IMR-90 (cell line): ENCODE measurements around the gene FH. TPM values are rescaled to one million over a fixed set of nuclear protein-coding genes. Genes with fewer than 3 reads are reported as not detected.

Experiments used
- ATAC-seq: fragments of 200-7000 bp; cut with Tn5 transposase; 2 replicates; pipeline ENCODE4 v1.9.1; 2020; ENCODE audit warnings: low read depth, mild to moderate bottlenecking, moderate library complexity
- BruUV-seq: library from RNA; stranded (reverse); fragments of 400-500 nt; replicated peaks from 2 replicates; lab custom pipeline; 2021; lab: Mats Ljungman, UMichigan
- CTCF ChIA-PET: fragments of 300-600 bp; formaldehyde crosslinking; extraction: SDS; loops from one replicate; lab custom pipeline; 2021; ENCODE audit warnings: antibody characterized with exemption; lab: Yijun Ruan, JAX
- POLR2A ChIA-PET: fragments of 300-600 bp; sonication (Branson Sonifier 250); formaldehyde crosslinking; loops from one replicate; lab custom pipeline; 2022; ENCODE audit warnings: antibody characterized with exemption; ENCODE audit not compliant: unreplicated experiment; lab: Charles Lee
- DNase-seq: peaks from one replicate; pipeline ENCODE4 v3.0.0; 2013
- H2AFZ ChIP-seq: replicated peaks from 2 replicates; pipeline ENCODE3; 2013; ENCODE audit warnings: low read length, mild to moderate bottlenecking; ENCODE audit not compliant: poor library complexity
- H2AK5ac ChIP-seq: 2 replicates; pipeline ENCODE4 v1.6.1; 2013; ENCODE audit warnings: low read depth, low read length, inconsistent platforms
- H2AK9ac ChIP-seq: replicated peaks from 2 replicates; pipeline ENCODE3; 2013; ENCODE audit warnings: mild to moderate bottlenecking, low read depth, low read length, moderate library complexity; ENCODE audit not compliant: poor library complexity
- H2BK120ac ChIP-seq: 2 replicates; pipeline ENCODE4 v1.6.1; 2013; ENCODE audit warnings: low read depth, low read length, inconsistent platforms
- H2BK15ac ChIP-seq: 3 replicates; pipeline ENCODE4 v1.6.1; 2013; ENCODE audit warnings: low read depth, low read length, inconsistent platforms
- H2BK20ac ChIP-seq: 2 replicates; pipeline ENCODE4 v1.6.1; 2013; ENCODE audit warnings: low read depth, mild to moderate bottlenecking, inconsistent platforms, low read length, moderate library complexity
- H2BK5ac ChIP-seq: 2 replicates; pipeline ENCODE4 v1.6.1; 2013; ENCODE audit warnings: mild to moderate bottlenecking, low read depth, low read length, inconsistent platforms; ENCODE audit not compliant: poor library complexity, severe bottlenecking
- H3K14ac ChIP-seq: replicated peaks from 2 replicates; pipeline ENCODE4 v1.6.1; 2013; ENCODE audit warnings: low read depth, low read length, inconsistent platforms
- H3K18ac ChIP-seq: 2 replicates; pipeline ENCODE4 v1.6.1; 2013; ENCODE audit warnings: low read depth, low read length, control low read depth
- H3K23ac ChIP-seq: 2 replicates; pipeline ENCODE4 v1.6.1; 2013; ENCODE audit warnings: low read depth, low read length, inconsistent platforms
- H3K27ac ChIP-seq: 2 replicates; pipeline ENCODE4 v1.5.1; 2013; ENCODE audit warnings: mild to moderate bottlenecking, control low read depth, low read length; ENCODE audit not compliant: insufficient read depth
- H3K27me3 ChIP-seq: 2 replicates; pipeline ENCODE4 v1.6.1; 2013; ENCODE audit warnings: low read length; ENCODE audit not compliant: control insufficient read depth, insufficient read depth
- H3K36me3 ChIP-seq: 2 replicates; pipeline ENCODE4 v1.6.1; 2013; ENCODE audit warnings: low read length, mixed read lengths; ENCODE audit not compliant: control insufficient read depth, insufficient read depth
- H3K4ac ChIP-seq: 2 replicates; pipeline ENCODE4 v1.6.1; 2013; ENCODE audit warnings: low read depth, low read length, inconsistent platforms
- H3K4me1 ChIP-seq: 2 replicates; pipeline ENCODE4 v1.6.1; 2013; ENCODE audit warnings: low read length, mixed read lengths; ENCODE audit not compliant: control insufficient read depth, insufficient read depth
- H3K4me2 ChIP-seq: 2 replicates; pipeline ENCODE4 v1.6.1; 2013; ENCODE audit warnings: low read depth, mild to moderate bottlenecking, control low read depth, low read length, moderate library complexity
- H3K4me3 ChIP-seq: 2 replicates; pipeline ENCODE4 v1.5.1; 2013; ENCODE audit warnings: low read depth, mild to moderate bottlenecking, control low read depth, low read length, moderate library complexity; ENCODE audit not compliant: insufficient read depth
- H3K56ac ChIP-seq: 2 replicates; pipeline ENCODE4 v1.6.1; 2013; ENCODE audit warnings: low read length, inconsistent platforms; ENCODE audit not compliant: insufficient read depth; ENCODE audit errors: extremely low read depth
- H3K79me1 ChIP-seq, 2 experiments: 2 replicates each; pipeline ENCODE4 v1.6.1; 2013; ENCODE audit warnings: low read length in 2 of 2, inconsistent platforms in 1 of 2, low read depth in 1 of 2
- H3K9ac ChIP-seq: 2 replicates; pipeline ENCODE4 v1.6.1; 2013; ENCODE audit warnings: low read depth, low read length, control low read depth
- H3K9me1 ChIP-seq: 2 replicates; pipeline ENCODE4 v1.6.1; 2013; ENCODE audit warnings: low read length, inconsistent platforms; ENCODE audit not compliant: insufficient read depth
- H3K9me3 ChIP-seq: 2 replicates; pipeline ENCODE4 v1.6.1; 2013; ENCODE audit warnings: low read length; ENCODE audit not compliant: control insufficient read depth, insufficient read depth
- H4K20me1 ChIP-seq: 2 replicates; pipeline ENCODE4 v1.6.1; 2013; ENCODE audit warnings: low read length, inconsistent platforms; ENCODE audit not compliant: insufficient read depth
- H4K5ac ChIP-seq: 2 replicates; pipeline ENCODE4 v1.6.1; 2013; ENCODE audit warnings: mild to moderate bottlenecking, low read depth, low read length, control low read depth
- H4K8ac ChIP-seq, 2 experiments: 2 replicates each; pipeline ENCODE4 v1.6.1; 2013; ENCODE audit warnings: low read depth in 2 of 2, low read length in 2 of 2, control low read depth in 1 of 2, inconsistent platforms in 1 of 2
- H4K91ac ChIP-seq: 2 replicates; pipeline ENCODE4 v1.6.1; 2013; ENCODE audit warnings: low read depth, low read length, inconsistent platforms; ENCODE audit not compliant: insufficient read depth
- FOS ChIP-seq: fragments of 150-350 bp; IDR thresholded peaks from 2 replicates; pipeline ENCODE4 v1.6.1; 2016; ENCODE audit warnings: low read depth, low read length
- MAFK ChIP-seq: IDR thresholded peaks from 2 replicates; pipeline ENCODE4 v1.6.1; 2012; ENCODE audit warnings: low read depth, low read length, improper control_type of control experiment
- RAD21 ChIP-seq: IDR thresholded peaks from 2 replicates; pipeline ENCODE4 v1.6.1; 2012; ENCODE audit warnings: low read length, improper control_type of control experiment
- RCOR1 ChIP-seq: IDR thresholded peaks from 2 replicates; pipeline ENCODE4 v1.6.1; 2012; ENCODE audit warnings: mild to moderate bottlenecking, low read length, improper control_type of control experiment; ENCODE audit not compliant: insufficient replicate concordance
- USF2 ChIP-seq: fragments of 150-350 bp; IDR thresholded peaks from 2 replicates; pipeline ENCODE4 v1.6.1; 2017; ENCODE audit warnings: mild to moderate bottlenecking, antibody characterized with exemption, low read length, low read depth
- WGBS, 2 experiments: methylation state at CpG; one replicate each; pipeline versions ENCODE4 v1.1.5 to v1.1.7; 2013; ENCODE audit warnings: missing lambda C conversion rate in 2 of 2; ENCODE audit not compliant: insufficient read length in 1 of 2; ENCODE audit errors: extremely low coverage in 2 of 2; 5-methylcytosine and 5-hydroxymethylcytosine counted together
- dilution Hi-C: fragments of 300-500 bp; cut with HindIII; formaldehyde crosslinking; loops from one replicate; pipeline ENCODE4 v1.14.3; 2018; ENCODE audit warnings: low sequenced_read_pairs; ENCODE audit not compliant: unreplicated experiment
- in situ Hi-C: fragments of 300-500 bp; cut with MboI; formaldehyde crosslinking; loops from 3 replicates; pipeline ENCODE4 v1.14.3; 2019; ENCODE audit warnings: low sequenced_read_pairs, inconsistent platforms, mixed read lengths
- intact Hi-C: fragments of 100-400 bp; cut with micrococcal nuclease; formaldehyde crosslinking; loops from 2 replicates; pipeline ENCODE4 v1.10.0; 2022
- polyA plus RNA-seq, 3 experiments: library from polyadenylated mRNA; depleted of rRNA; stranded (reverse); fragments of >200 nt; gene quantifications; 2 replicates each; pipeline ENCODE4 v1.2.3, GENCODE V29; 2012; ENCODE audit warnings: low replicate concordance in 1 of 3
- total RNA-seq: library from RNA; depleted of rRNA; stranded (reverse); fragments of >200 nt; gene quantifications from 2 replicates; pipeline ENCODE4 v1.2.3, GENCODE V29; 2012

FH gene
- total and polyA plus RNA-seq, 2 of the 4 experiments (the other 2 are of a cell fraction) = 75.5 to 78.7 TPM

- no peak for TF ChIP-seq USF2
Observed at GRCh38 chr1:241550318-241550717, 30.8 kb upstream of the FH start (continued).

DNA sequence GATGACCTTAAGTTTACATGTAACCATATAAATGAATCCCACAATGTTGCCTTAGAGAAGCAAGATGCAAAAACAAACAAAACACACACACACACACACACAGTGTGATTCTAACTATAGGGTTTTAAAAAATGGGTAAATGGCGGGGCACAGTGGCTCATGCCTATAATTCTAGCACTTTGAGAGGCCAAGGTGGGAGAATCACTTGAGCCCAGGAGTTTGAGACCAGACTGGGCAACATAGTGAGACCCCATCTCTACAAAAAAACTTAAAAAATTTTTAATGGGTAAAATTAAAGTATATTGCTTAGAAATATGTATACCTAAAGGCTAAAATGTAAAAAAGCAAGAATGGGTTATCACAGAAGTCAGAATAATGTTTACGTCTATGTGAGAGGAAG, 28.5 kb upstream of the FH start:
- H2AFZ ChIP-seq = no peak overlapping the region
- H2BK120ac ChIP-seq = no peak overlapping the region
- no peak overlapping the region for H3K4me3 ChIP-seq
- no peaks in the 10 kb centered on the region for H3K4me1 ChIP-seq
- no peak overlapping the region for H3K14ac ChIP-seq
- BruUV-seq = no TSS peak
- TF ChIP-seq RCOR1 = no peak
- no peak for TF ChIP-seq MAFK
- no peak for TF ChIP-seq FOS
- no peak for TF ChIP-seq USF2
- no peak for TF ChIP-seq RAD21
- dilution Hi-C loops (no loop called here), in situ Hi-C loops (loop anchor here (25.0 kb wide), 1 partner anchor 439 kb away; the partner anchor contains the start of gene MAP1LC3C), intact Hi-C loops (no loop called here)
- 100% methylated on average over 1 of the region's 2 CpGs; no CpG with 5 or more reads in 1 of the 2 experiments for WGBS, 2 experiments
- no peak overlapping the region for H3K9ac ChIP-seq
- no peak overlapping the region for H4K5ac ChIP-seq
- ATAC-seq (no peak), DNase-seq (no peak)
- H3K4me2 ChIP-seq = no peak overlapping the region
- no peak overlapping the region for H3K4ac ChIP-seq
- H2AK9ac ChIP-seq = no peak overlapping the region
- no peak overlapping the region for H2BK20ac ChIP-seq
- H3K27me3 ChIP-seq = no peaks in the 10 kb centered on the region; the same call in 1 of the 2 replicates
- CTCF ChIA-PET = no interaction called here
- no peak overlapping the region for H2BK5ac ChIP-seq
- H3K9me3 ChIP-seq = no peaks in the 10 kb centered on the region
- H2BK15ac ChIP-seq = no peak overlapping the region
- no peaks in the 10 kb centered on the region for H3K36me3 ChIP-seq
- POLR2A ChIA-PET = no interaction called here
- H2AK5ac ChIP-seq = no peak overlapping the region
- no peak overlapping the region for H3K23ac ChIP-seq
- H4K91ac ChIP-seq = no peak overlapping the region
- no peaks in the 10 kb centered on the region for H3K79me1 ChIP-seq
- H3K18ac ChIP-seq = no peak overlapping the region
- H4K8ac ChIP-seq = no peak overlapping the region
- no peak overlapping the region for H3K56ac ChIP-seq
- H4K20me1 ChIP-seq = no peaks in the 10 kb centered on the region
- no peak overlapping the region for H3K27ac ChIP-seq
- no peaks in the 10 kb centered on the region for H3K9me1 ChIP-seq
